T-helper 1 cell (primary cell): Measurements from ENCODE around the gene ZNF385D.

Experiments
- DNase-seq, 5 donors: peaks; one replicate each; pipeline ENCODE4 v3.0.0-alpha.2; 2012 to 2020
- total RNA-seq, 4 donors: gene quantifications; one replicate each; lab custom pipeline; 2026; lab: John Stamatoyannopoulos, UW

The ZNF385D gene, protein sequence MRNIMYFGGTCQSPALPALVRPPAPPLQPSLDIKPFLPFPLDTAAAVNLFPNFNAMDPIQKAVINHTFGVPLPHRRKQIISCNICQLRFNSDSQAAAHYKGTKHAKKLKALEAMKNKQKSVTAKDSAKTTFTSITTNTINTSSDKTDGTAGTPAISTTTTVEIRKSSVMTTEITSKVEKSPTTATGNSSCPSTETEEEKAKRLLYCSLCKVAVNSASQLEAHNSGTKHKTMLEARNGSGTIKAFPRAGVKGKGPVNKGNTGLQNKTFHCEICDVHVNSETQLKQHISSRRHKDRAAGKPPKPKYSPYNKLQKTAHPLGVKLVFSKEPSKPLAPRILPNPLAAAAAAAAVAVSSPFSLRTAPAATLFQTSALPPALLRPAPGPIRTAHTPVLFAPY
- total RNA-seq = 0 to 0.30 (median 0) reads per million in 4 donors

DNA sequence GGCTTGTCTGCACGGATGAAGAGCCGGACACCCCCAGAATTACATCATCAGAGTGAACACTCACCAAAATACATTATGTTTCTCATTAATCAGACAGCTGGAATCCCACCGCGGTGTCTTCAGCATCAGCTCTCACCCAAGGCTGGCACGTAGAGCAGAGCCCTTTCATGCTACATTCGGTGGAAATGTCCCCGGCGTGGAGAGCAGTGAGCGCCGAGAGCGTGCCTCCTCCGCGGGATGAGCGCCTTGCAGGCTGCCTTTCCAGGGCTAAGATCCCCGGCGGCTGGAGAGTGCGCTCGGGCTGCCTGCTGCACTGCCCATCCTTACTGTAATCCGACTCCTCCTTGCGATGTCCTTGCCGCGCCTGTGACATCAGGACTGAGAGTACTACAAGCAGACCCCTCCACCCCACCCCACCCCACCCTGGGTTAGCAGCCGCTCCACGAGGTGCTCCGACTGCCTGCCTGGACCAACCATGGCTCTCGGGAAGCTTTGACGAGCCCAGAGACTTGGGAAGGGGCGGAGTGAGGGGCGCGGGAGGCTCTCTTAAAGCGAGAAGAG, at the start of gene ZNF385D:
ZNF385D (minus strand) TSS at position 380 of the 561 bp plus-strand sequence; CDS start at position 86, 294 bp downstream.
- DNase-seq = no peak

DNA sequence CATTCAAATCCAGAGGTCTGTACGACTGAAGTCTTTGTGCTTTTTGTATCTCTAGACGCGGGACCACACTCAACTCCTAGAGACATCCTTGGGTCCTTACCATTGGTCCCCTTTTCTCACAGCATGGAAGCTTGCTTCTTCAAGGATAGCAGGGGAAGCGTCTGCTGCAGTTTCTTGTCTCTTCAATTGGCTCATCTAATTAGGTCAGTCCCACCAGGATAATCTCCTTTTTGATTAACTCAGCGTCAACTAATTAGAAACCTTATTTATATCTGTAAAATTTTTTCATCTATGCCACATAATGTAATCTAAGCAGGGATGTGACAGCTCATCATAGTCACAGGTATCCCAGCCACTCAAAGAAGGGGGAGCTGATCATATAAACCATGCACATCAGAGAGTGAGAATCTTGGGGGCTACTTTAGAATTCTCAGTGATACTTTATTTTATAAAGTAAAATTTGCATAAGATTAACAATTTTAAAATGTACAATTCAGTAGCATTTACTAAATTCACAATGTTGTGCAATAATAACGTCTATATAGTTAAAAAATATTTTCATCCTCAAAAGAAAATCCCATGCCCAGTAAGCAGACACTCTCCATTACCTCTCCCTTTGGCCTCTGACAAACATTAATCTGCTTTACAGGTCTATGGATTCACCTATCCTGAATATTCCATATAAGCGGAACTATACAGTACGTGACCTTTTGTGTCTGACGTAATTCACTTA, 47.5 kb upstream of the ZNF385D start:
- no peak for DNase-seq

DNA sequence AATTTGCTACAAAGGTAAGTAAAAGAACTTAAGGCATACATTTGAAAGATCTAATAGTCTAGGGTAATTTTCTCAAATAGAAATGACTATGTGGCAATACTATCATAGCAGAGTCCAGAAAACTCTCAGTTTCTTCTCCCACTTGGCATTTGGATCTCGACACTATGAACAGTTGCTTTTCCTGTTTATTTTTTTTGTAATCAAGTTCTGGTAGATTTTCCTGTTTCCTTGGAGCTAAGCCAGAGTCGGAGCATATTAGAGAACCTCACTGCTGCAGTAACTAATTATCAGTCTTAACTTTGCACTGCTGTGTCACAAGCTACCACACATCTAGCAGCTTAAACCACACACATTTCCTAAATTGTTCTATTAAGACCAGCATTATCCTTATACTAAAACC, 44.9 kb upstream of the ZNF385D start:
- no peak for DNase-seq

DNA sequence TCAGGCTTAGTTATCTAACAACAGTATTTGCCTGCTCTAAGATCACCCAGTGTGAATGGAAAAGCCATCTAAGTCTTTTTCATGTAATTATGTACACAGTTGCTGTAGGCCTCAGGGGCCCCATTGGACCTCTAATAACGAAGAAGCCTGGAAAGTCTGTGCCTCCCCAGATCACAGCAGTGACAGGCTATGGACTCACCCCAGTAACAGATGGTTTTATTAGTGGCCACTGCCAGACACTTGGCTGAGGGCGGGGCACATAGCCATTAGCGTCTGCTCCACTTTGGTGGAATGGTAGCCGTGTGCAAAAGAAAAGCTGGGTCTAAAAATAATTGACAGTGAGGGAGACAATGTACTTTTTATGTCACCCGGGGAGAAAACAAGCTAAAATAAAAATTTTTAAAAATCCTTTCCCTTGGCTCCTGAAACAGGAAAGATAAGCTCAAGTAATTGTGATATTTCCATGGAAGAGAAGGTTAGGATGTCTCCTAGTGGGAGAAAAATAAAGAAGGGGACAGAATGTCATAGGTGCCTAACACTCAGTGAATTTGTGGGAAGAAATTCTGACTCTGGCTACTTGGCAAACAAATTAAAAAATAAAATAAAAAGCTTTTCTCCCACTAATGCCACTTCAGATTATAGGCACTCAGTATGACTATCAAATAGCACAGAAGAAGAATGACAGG, 44.3 kb upstream of the ZNF385D start:
- DNase-seq = no peak

DNA sequence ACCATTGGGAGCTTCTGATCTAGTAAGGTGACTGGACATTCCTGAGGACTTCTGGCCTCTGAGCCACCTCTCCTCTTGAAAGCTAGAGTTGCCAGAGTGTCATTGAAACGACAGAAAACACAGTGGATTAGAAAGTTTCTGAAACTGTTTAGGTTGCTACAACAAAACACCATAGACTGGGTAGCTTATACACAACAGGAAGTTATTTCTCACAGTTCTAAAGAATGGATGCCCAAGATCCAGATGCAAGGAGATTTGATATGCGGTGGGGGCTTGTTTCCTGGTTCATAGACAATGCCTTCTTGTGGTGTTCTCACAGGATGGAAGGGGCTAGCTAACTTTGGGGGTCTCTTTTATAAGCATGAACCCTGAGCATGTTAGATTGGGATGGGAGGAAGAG, 43.3 kb upstream of the ZNF385D start:
- DNase-seq = no peak

- DNase-seq = no peak
These were observed 41.2 kb upstream of the ZNF385D start for GRCh38 chr3:21792176-21792575.

DNA sequence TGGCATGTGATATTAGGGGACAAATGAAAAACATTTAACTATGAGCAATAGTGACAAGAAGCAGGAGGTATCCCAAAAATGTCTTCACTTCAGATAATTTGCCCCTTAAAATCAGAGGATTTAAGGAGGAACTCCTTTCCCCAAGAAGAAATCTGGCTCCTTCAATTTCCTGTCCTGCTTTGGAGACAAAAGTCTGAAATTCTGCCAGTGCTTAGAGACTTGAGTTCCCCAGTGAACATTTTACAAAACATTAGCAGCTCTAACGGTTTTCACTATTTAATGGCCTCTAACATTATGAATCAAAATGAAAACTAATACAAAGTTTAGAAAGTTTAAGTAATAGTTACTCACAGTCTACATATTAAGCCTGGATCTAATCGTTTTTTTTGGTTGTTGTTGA, 40.3 kb upstream of the ZNF385D start:
- DNase-seq = no peak

DNA sequence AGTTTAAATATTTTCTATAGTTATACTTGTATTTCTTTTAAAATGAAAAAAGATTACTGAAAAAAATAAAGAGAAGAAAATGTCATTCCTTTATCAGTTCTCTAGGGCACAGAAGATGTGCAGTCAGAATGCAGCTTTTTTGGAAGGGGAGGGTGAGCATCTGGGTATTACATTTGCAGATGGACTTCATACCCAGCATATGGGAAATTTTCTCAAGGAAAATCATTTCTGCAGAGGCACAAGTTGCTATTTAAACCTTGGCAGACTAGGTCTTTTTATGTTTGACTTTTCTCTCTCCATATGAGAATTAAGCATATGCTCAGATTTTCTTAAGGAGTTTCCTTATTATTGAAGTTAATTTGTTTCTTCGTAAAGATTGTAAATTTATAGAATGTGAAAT, 39.5 kb upstream of the ZNF385D start:
- no peak for DNase-seq

DNA sequence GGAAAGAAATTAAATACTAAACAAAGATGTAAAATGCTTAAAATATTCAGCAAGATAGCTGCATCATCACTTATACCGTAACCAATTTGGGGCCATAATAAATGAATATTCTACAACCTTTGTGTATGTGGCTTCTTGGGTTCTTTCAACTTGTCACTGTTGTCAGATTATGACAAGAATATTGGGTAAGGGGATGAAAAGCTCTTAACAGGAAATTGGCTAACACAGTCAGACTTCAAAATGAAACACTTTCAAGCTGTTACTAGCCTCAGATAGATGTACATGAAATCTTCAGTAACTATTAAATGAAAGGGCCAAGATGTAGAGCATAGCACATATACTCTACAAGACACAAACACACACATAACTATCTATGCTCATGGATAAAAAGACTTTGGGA, 38.7 kb upstream of the ZNF385D start:
- no peak for DNase-seq

DNA sequence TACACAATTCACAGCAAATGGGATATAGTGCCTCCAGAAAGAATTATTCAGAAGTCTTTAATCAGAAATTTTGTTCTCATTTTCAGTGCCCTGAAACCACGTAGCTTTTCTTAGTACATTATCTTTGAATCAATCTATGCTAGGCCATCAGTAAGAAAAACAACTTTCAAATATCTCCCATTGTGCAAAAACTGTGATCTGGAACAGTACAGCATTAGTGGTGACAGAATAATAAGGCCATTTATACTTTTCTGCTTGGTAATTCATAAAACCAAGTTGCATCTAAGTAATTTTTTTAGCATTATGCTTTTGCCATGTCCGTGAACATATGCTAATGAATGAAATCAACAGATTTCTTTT, 35.4 kb upstream of the ZNF385D start:
- no peak for DNase-seq

DNA sequence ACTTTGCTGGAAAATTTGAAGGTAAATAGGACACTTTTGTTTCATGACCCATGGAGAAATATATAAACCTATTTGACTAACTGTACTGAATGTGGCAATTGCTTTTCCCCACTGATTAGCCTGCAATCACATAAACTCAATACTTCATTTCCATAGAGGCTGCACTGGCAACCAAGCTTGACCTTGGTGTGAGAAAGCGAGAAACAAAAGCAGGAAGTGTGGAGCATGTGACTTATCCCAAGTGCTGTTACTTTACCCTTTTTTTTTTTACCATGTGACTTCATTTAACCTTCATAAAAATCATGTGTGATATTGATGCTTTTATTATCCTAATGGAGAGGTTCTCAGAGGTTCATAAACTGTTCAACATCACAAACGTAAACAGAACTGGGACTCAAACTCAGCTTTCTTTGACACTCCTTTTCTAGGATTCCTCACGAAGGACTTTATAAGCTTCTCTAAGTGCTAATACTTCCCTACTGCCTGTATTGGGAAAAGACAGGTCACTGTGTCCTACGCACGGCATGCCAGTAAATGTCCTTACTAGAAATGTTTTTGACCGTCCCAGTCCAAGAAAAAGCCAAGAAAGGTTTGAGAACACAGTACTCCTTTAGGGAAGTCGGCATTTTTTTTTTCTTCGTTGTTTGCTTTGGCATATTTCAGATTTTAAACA, 34.9 kb upstream of the ZNF385D start:
- no peak for DNase-seq

GRCh38 chr3:21783839-21784238, 32.8 kb upstream of the ZNF385D start:
- DNase-seq = no peak

DNA sequence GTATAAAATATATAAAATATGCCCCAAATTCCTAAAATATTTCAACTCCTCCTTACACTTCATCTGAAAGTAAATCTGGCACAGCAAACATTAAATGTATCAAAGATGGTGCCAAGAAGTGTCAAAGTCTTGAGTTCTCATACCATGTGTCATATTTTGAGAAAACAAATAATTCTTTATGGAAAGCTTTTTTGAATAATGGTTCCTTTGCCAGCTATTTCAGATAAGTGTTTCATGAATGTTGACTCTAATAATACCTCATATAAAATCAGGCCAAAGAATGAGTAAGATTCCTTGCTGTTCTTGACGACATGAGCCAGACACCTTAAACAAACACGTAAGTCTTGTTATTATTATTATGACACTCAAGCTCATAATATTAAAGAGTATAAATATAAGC, 30.3 kb upstream of the ZNF385D start:
- DNase-seq = no peak

DNA sequence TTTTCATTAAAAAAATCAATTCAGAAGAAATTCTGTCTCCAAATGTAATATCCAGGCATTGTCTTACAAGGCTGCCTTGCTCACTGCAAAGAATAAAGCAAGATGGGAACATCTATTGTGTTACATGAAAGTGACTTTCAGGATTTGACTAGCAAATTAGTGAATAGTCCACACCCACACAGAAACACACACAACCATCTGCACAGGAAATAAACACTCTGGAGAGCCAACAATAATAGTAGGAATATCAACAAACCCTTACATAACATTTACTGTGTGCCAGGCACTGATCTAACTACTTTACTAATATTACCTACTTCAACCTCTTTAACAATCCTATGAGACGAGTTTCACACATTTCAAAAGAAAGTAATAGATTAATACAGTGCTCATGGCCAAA, 28.9 kb upstream of the ZNF385D start:
- DNase-seq = no peak

DNA sequence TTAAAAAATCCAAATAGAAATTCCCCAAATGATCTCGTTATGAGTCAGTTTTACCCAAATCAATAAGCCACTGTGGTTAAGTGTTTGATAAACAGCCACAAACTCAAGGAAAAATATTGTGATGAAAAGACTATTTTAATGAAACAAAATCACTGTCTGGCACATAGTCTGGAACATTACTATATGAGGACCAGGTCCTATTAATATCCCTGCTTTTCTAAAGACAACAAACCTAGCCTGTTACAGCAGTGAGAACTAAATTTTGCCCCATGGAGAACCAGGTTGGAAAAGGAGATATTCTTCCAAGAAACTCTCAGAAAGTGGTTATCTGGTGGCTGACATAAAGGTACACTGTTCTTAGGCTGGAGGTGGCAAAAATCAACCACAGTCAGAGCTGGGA, 27.7 kb upstream of the ZNF385D start:
- no peak for DNase-seq

DNA sequence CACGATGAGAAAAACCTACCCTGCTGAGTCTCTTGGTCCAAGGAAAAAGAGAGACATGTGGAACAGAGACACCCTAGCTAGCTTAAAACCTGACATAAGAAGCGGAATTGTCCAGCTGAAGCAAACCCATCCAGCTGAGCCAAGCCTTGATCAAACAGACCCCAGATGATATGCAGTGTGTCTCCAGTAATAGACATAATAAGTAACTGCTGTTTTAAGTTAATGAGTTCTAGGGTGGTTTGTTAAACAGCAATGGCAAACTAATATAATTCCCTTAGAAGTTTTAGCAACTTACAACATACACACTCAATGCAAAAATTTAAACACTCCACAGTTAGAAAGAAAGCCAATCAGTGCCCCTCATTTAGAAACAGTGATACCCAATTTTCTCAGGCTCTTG, 26.8 kb upstream of the ZNF385D start:
- DNase-seq = no peak

- DNase-seq = no peak
These were observed 15.0 kb upstream of the ZNF385D start for GRCh38 chr3:21766002-21766401.

DNA sequence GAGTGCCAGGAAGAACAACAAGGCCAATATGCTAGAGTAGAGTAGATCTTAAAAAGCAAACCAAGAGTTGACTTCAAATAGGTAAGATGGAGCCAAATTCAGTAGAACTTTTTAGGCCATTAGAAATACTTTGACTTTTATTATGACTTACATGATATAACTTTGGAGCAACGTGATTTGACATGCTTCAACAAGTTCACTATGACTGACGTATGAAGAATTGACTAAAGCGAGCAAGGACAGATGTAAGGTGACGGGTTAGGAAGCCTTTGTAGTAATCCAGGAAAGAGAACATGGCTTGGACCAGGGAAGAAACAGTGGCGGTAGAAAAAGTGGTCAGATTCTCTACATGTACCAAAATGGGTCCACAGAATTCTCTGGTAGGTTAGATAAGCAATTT, 4.9 kb upstream of the ZNF385D start:
- no peak for DNase-seq

DNA sequence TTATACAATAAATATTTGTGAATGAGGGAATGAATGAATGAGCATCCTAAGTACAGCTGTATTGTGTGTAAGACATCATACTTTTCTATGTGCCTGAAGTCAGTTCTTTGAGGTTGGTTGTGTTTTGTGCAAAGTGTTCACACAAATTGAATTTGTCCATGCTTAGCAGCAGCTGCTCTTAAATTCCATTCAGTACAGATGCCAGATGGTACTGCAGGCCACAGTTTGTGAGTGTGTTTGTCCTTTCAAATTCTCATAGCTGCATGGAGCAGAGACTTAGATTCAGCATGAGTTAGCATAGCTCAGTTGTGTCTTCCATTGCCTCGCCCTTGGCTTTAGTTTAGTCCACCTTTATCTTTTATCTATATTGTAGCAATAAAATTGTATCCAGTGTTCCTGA, 3.8 kb upstream of the ZNF385D start:
- no peak for DNase-seq

GRCh38 chr3:21752749-21753347, 1.8 kb upstream of the ZNF385D start:
- no peak for DNase-seq

- no peak for DNase-seq
These were observed 876 bp upstream of the ZNF385D start for GRCh38 chr3:21751886-21752285.

DNA sequence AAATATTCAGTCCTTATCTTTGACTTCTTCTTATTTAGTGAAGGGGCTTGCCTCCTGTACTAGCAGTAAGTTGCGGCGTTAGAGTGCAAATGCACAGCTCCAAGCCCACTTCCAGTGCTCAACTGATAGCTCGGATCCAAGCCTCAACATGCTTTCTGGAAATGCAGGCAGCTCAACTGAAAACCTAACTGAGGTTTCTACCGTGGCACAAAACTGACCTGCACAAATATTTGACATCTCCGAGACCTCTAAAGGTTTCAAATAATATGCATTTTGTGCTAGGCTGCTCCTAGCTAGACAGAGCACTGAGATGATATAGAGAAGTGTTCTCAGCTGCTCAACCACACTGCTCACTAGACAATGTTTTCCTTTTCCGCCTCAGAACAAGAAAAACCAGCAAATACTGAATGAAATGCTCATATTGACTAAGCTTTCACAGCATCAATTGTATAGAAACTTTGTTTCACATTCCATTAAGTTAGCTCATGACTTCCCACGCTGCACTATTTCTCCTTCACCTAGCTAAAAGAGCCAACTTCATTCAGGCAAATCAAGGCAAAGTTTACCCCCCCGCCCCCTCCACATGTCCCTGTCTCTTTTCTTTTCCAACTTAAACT, 822 bp downstream of the ZNF385D start:
- DNase-seq = no peak
